Common myeloid progenitor, CD34-positive (primary cell): Measurements from ENCODE around the gene SSBP2.

Source experiments
- CTCF ChIA-PET: fragments of 350-600 bp; sonication (Branson Sonifier 250); formaldehyde crosslinking; loops from one replicate; lab custom pipeline; 2021; ENCODE audit warnings: antibody characterized with exemption; lab: Charles Lee
- POLR2A ChIA-PET: fragments of 350-600 bp; sonication (Branson Sonifier 250); formaldehyde crosslinking; loops from one replicate; lab custom pipeline; 2021; ENCODE audit warnings: antibody characterized with exemption; lab: Charles Lee
- DNase-seq, 3 donors: peaks; one replicate each; pipeline versions ENCODE4 v3.0.0 to v3.0.0-alpha.2; 2013
- H3K27ac ChIP-seq, 2 experiments: 1 replicate in 1 of 2; 2 replicates in 1 of 2; pipeline ENCODE4 v1.7.0; 2013; ENCODE audit warnings: inconsistent platforms in 2 of 2, low read length in 2 of 2, mild to moderate bottlenecking in 2 of 2, low read depth in 1 of 2, moderate library complexity in 1 of 2; ENCODE audit not compliant: severe bottlenecking in 2 of 2, insufficient read depth in 1 of 2, poor library complexity in 1 of 2
- H3K27me3 ChIP-seq, 5 experiments: replicated peaks in 2 of 5; 1 replicate in 3 of 5; 2 replicates in 2 of 5; pipeline versions ENCODE4 v1.6.1 to v1.7.0; 2013; ENCODE audit warnings: low read length in 4 of 5, mild to moderate bottlenecking in 2 of 5, moderate library complexity in 2 of 5, inconsistent platforms in 1 of 5; ENCODE audit not compliant: insufficient read depth in 5 of 5, control insufficient read depth in 4 of 5
- H3K36me3 ChIP-seq, 4 experiments: 1 replicate in 2 of 4; 2 replicates in 2 of 4; pipeline versions ENCODE4 v1.6.1 to v1.7.0; 2013; ENCODE audit warnings: low read length in 3 of 4, control low read depth in 1 of 4, mild to moderate bottlenecking in 1 of 4; ENCODE audit not compliant: control insufficient read depth in 4 of 4, insufficient read depth in 4 of 4
- H3K4me1 ChIP-seq, 4 experiments: 1 replicate in 3 of 4; 2 replicates in 1 of 4; pipeline versions ENCODE4 v1.6.1 to v1.7.1; 2013; ENCODE audit warnings: low read length in 3 of 4, mild to moderate bottlenecking in 3 of 4, control low read depth in 1 of 4, inconsistent platforms in 1 of 4, moderate library complexity in 1 of 4; ENCODE audit not compliant: control insufficient read depth in 4 of 4, insufficient read depth in 4 of 4; ENCODE audit errors: control extremely low read depth in 1 of 4
- H3K4me3 ChIP-seq, 7 experiments: 1 replicate in 4 of 7; 2 replicates in 3 of 7; pipeline versions ENCODE4 v1.5.1 to v1.7.0; 2013; ENCODE audit warnings: mild to moderate bottlenecking in 7 of 7, low read length in 6 of 7, moderate library complexity in 6 of 7, inconsistent platforms in 2 of 7, low read depth in 2 of 7, control low read depth in 1 of 7; ENCODE audit not compliant: insufficient read depth in 4 of 7, control insufficient read depth in 1 of 7; ENCODE audit errors: extremely low read depth in 1 of 7
- H3K9me3 ChIP-seq, 5 experiments: 1 replicate in 4 of 5; 2 replicates in 1 of 5; pipeline versions ENCODE4 v1.6.1 to v1.7.1; 2013; ENCODE audit warnings: low read length in 4 of 5, mild to moderate bottlenecking in 2 of 5, inconsistent platforms in 1 of 5, low read depth in 1 of 5, moderate library complexity in 1 of 5; ENCODE audit not compliant: control insufficient read depth in 4 of 5, insufficient read depth in 2 of 5; ENCODE audit errors: control extremely low read depth in 1 of 5
- WGBS: methylation state at CpG from one replicate; pipeline ENCODE4 v1.1.5; 2013; ENCODE audit not compliant: insufficient coverage; 5-methylcytosine and 5-hydroxymethylcytosine counted together

The SSBP2 gene

DNA sequence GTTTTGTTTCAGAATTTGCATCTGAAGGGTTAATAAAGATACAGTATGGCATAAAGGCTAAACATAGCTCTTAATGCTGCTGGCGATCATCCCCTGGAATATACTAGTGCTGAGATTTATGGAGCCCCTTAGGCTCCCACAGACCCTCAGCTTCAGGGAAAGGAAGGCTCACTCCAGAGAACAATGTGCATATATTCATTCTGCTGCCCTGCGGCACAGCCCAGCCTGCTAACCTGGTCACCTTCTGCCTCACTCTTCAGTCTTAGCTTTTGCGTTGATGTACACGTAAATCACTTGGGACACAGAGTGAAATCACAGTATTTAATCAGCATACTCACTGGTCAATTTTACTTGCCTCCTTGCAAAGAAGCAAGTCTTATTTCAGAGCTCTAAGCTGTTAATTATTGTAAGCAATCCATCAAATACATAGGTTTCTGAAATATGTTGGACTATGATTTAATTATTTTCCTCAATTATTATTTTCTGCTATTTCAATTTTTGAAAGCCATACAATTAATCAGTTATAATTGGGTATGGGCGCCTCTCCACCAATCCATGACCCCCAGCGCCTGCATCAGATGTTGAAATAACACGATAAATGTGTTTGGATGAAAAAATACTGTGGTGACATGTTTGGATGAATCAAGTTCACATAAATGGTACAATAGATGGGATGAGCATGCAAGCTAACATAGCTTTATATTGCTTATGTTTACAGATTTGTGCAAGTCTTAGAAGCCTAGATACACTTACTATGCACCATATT lies 345.6 kb downstream of the SSBP2 start:
- CTCF ChIA-PET, result interaction anchor here (0.8 kb wide), 1 partner anchor 17 kb away, joined by 3 read pairs; no protein-coding TSS in a partner anchor
- no peak for DNase-seq
- H3K4me3 ChIP-seq, result no peak overlapping the region
- H3K27me3 ChIP-seq, result no peaks in the 10 kb centered on the region
- WGBS, result 96% methylated on average over 4 of the region's 7 CpGs
- H3K36me3 ChIP-seq, result peaks cover 0 to 10% (median 4%) of the 10 kb centered on the region in 4 experiments
- H3K9me3 ChIP-seq, result no peaks in the 10 kb centered on the region
- H3K4me1 ChIP-seq, result peaks cover 0 to 11% (median 4%) of the 10 kb centered on the region in 4 experiments
- POLR2A ChIA-PET, result no interaction called here
- H3K27ac ChIP-seq, result no peak overlapping the region

DNA sequence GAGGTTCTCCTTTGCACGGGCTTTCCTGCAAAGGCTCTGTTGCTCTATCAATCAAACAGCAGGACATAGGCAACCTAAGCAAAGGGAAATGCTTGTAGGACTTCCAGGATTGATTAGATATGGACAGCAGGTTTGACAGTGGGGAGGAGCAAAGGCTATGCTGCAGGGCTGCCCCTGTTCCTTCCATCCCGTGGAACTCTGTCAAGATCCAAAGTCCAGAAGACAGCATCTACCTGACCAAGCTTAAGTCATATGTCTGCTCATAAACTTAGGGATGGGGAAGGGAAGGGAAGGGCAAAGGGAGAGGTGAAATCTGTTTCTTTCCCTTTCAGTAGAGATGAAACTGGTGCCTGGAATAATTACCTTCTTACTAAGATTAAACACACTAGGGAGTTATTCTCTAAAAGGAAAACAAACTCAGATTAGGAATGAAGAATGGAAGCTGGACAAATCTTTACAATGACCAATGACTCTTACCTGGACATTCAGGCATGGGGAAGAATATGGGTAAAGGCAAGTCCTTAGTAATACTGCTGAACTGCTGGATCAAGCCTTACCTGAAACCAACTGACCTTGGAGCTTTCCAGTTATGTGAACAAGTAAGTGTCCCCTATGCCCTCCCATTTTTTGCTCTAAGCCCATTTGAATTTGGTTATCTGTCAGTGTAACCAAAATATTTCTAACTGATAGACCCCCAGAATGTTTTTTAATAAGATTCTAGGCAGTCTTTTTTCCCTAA lies 348.5 kb downstream of the SSBP2 start:
- peaks cover 0 to 19% (median 11%) of the 10 kb centered on the region in 4 experiments for H3K4me1 ChIP-seq
- no peak overlapping the region for H3K27ac ChIP-seq
- peaks cover 0 to 4% (median under 1%) of the 10 kb centered on the region in 4 experiments for H3K36me3 ChIP-seq
- no peak for DNase-seq
- H3K9me3 ChIP-seq, result no peaks in the 10 kb centered on the region
- ChIA-PET POLR2A (no interaction called here), CTCF (interaction anchor here (0.7 kb wide), 1 partner anchor 8 kb away, joined by 3 read pairs; no protein-coding TSS in a partner anchor)
- 75% methylated on average over 2 of the region's 2 CpGs for whole genome bisulfite sequencing
- no peaks in the 10 kb centered on the region for H3K27me3 ChIP-seq
- no peak overlapping the region for H3K4me3 ChIP-seq

DNA sequence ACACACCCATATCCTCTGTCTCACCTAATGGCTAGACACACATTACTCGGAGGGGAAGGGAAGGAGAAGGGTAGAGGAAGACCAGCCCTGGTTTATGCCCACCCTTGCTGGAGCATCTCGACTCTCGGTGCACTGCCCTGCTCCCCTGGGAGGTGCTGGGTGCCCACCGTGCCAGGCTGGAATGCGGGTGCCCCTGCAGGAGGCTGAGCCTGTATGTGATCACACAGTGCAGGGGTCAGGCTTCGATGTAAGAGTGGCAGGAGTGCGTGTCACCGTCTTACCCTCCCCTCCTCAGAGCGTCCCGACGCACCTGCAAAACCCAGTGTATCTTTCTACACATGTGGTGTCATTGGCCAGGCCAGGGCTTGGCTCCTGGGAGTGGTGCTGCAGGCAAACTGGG lies 349.6 kb downstream of the SSBP2 start:
- WGBS, result 98% methylated on average over 7 of the region's 11 CpGs
- no peaks in the 10 kb centered on the region for H3K9me3 ChIP-seq
- no peak overlapping the region for H3K4me3 ChIP-seq
- H3K36me3 ChIP-seq, result no peaks in the 10 kb centered on the region
- DNase-seq, result no peak
- ChIA-PET POLR2A (interaction anchor here (0.7 kb wide), 1 partner anchor 87 kb away, joined by 5 read pairs; no protein-coding TSS in a partner anchor), CTCF (no interaction called here)
- H3K27ac ChIP-seq, result no peak overlapping the region
- peaks cover 0 to 22% (median 12%) of the 10 kb centered on the region in 4 experiments for H3K4me1 ChIP-seq
- H3K27me3 ChIP-seq, result peaks cover 0 to 6% (median 2%) of the 10 kb centered on the region in 5 experiments

DNA sequence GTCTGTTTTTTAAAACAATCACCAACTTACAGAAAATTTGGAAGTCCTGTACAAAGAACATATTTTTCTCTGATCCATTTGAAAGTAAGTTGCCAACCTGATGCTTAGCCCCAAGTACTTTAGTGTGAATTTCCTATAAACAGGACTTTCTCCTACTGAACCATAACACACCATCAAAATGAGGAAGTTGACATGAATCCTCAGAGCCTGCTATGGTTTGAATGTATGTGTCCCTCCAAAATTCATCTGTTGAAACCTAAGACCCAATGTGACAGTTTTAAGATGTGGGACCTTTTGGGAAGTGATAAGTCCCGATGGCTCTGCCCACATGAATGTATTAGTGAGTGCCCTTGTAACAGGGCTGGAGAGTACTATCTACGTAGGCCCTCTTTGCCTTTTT lies 350.5 kb downstream of the SSBP2 start:
- H3K27ac ChIP-seq, result no peak overlapping the region
- WGBS, result 0% methylated on average over 2 of the region's 2 CpGs
- peaks cover 0 to 2% (median 0%) of the 10 kb centered on the region in 5 experiments for H3K9me3 ChIP-seq
- CTCF ChIA-PET, result interaction anchor here (1.8 kb wide), 1 partner anchor 12 kb away, joined by 4 read pairs; no protein-coding TSS in a partner anchor
- H3K27me3 ChIP-seq, result peaks cover 0 to 11% (median 2%) of the 10 kb centered on the region in 5 experiments
- peak; percentile 36 to 78 (median 62) for DNase-seq
- H3K36me3 ChIP-seq, result no peaks in the 10 kb centered on the region
- peaks cover 0 to 22% (median 12%) of the 10 kb centered on the region in 4 experiments for H3K4me1 ChIP-seq
- POLR2A ChIA-PET, result interaction anchor here (0.7 kb wide), 1 partner anchor 86 kb away, joined by 5 read pairs; no protein-coding TSS in a partner anchor
- peak overlapping the region in 1 of 7 experiments; percentile 24 for H3K4me3 ChIP-seq

DNA sequence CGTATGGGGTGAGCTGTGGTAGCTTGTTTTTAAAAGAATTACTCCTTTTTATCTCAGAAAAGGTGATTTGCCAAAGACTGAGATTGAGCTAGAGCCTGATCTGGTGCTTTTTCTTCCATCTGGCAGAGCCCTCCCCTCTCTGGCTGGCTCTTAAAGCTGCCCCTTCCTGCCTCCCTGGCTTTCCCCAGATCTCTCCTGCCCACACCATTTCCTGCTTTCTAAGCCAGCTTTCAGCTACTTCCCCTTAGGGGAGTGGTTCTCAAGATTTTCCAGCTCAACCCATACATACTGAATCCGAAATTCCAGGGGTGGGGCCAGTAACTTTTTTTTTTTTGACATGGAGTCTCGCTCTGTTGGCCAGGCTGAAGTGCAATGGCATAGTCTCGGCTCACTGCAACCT lies 352.2 kb downstream of the SSBP2 start:
- Histone ChIP-seq H3K9me3 (peaks cover 0 to 6% (median 3%) of the 10 kb centered on the region in 5 experiments), H3K4me1 (peaks cover 0 to 27% (median 14%) of the 10 kb centered on the region in 4 experiments), H3K36me3 (no peaks in the 10 kb centered on the region), H3K27ac (no peak overlapping the region), H3K27me3 (peaks cover 2 to 26% (median 12%) of the 10 kb centered on the region in 5 experiments), H3K4me3 (no peak overlapping the region)
- 57% methylated on average over 3 of the region's 4 CpGs for WGBS
- ChIA-PET CTCF (interaction anchor here (1.8 kb wide), 1 partner anchor 10 kb away, joined by 4 read pairs; no protein-coding TSS in a partner anchor), POLR2A (no interaction called here)
- DNase-seq, result peak in 1 of 3 donors; percentile 14

DNA sequence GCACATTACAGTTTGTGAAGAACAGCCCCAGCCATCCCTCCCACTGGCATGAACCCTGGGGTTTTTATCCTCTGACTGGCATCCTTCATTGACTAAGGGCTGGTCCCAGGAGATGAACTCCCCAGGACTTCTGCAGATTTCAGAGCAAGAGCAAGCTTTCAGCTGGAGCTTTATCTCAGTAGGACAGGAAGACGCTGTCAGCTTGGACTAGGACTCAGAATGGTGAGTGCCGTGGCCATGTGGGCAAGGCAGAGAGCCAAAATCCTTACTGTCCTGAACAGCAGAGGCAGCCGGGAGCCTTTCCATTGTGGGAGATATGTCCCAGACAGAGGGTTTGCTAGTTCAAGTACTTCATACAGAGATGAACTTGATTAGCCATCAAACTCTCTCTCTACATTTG lies 353.7 kb downstream of the SSBP2 start:
- Histone ChIP-seq H3K36me3 (no peaks in the 10 kb centered on the region), H3K27me3 (peaks cover 2 to 39% (median 14%) of the 10 kb centered on the region in 5 experiments), H3K9me3 (peaks cover 0 to 6% (median 3%) of the 10 kb centered on the region in 5 experiments), H3K4me3 (no peak overlapping the region), H3K27ac (no peak overlapping the region), H3K4me1 (peaks cover 0 to 32% (median 16%) of the 10 kb centered on the region in 4 experiments)
- POLR2A ChIA-PET, result interaction anchor here (0.6 kb wide), 1 partner anchor 99 kb away, joined by 4 read pairs; no protein-coding TSS in a partner anchor
- DNase-seq, result no peak
- CTCF ChIA-PET, result no interaction called here
- WGBS, result 0% methylated on average over 3 of the region's 3 CpGs
